Fibroblast of upper back skin (primary cell): Measurements from ENCODE around the gene CEP152.

Experiments used
- DNase-seq: peaks from one replicate; pipeline ENCODE4 v3.0.0-alpha.2; 2013

The CEP152 gene

DNA sequence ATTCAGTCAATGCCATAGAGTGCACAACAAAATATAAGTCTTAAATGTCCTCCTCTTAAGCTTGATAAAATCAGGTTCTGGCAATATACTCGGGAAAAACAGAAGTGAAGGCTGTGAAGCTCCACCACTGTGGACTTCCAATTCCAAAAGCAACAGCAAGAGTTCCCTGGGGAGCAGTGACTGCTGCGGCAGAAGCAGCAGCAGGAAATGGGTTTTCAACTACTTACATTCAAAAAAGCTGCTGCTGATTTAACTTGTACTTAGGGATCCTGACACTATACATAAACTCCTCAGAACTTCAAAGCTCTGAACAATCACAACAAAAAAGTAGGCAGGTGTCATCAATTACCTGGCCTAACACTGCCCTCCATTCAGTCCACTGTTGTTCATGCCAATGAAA lies 4.7 kb downstream of the CEP152 start:
- DNase-seq: peak; percentile 48

DNA sequence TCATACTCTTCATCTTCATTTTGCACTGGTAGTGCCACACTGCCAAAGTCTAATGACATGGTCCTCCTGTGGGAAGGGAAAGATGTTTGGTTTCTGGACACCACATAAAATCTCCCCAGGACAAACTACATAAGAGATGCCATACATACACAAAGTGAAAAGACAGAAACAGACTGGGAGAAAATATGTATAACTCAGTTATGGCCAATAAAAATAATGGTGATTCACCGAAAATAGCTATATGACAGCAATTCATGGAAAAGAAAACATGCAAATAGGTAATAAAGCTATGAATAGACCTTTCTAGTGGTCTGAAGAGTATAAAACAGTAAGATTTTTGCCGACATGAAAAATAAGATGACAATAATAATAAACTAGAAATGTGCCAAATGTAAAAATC lies 5.3 kb downstream of the CEP152 start:
- no peak for DNase-seq

DNA sequence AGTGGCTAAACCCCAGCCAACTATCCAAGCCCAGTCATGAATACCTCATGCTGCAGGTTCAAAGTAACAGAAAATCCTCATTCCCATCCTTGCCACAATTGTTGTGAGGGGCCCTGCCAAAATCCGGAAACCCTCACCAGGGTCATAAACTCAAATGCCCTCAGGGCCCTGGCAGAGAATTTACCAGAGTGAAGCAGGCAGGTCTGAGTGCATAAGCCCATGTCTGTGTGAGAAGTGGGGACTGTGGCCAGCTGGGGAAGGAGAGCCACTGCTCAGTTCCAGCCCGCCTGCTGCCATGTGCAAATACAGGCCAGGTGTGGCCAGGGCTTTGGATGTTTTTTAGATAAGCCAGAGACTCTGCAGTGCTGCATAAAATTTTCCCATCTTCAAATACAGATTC lies 7.0 kb downstream of the CEP152 start:
- DNase-seq: no peak

DNA sequence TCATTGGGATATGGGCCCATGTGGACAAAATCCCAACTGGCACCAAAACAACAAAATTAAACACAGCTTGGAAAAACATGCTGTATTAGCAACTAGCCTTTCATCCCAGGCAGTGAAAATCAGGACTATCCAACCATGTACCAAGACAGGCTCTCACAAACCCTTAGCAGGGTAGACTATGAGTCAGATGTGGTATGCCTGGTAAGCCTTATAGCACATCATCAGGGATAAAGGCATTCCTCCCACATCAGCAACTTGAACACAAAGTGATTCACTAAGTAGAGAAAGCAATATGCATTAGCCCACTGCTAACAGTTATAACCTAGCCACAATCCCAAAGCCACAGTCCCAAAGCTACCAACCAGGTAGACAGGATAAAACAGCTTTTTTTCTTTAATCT lies 8.0 kb downstream of the CEP152 start:
- peak; percentile 93 for DNase-seq

DNA sequence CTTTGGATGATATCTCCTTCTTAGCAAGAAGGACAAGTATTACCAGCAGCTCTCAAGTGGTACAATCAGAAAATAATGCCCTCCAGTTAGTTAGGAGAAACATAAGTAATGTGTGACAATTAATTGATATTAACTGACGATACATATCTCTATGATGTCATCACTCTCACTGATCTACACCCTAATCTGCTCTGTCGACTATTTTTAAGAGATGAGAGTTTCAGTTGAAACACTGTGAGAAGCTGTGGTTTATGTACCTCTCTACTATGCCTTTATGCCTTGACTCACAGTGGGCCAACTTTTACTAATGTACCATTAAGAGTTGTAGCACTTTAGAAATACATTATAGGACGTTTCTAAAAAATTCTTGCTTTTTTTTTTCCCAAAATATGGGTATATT lies 8.6 kb downstream of the CEP152 start:
- DNase-seq: no peak

DNA sequence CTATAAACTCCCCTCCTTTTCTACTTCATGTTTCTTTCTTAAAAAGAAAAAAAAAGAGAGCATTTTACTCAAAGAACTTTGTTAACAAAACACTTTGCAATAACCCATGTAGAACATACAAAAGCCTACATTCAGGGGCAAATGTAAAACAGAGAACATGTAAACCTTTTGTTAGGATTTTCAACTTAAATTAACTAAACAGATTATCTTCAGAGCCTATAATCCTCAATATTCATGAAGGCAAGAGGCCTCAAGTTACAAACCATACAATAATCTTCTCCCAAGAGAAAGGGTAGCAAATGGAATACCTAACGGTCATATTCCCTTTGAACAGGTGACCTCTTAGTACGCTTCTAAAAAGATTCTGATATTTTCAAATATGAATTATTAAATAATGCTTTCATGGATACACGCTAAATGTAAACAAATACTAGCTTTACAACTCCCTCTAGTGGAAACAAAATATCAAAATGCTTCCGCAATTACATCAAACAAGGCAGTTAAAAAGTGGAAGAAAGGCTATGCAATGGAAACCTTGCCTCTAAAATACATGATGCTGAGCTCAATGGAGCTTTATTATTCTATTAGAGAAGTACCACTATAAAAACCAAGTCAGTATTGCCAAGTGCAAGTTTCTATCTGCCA lies 9.9 kb downstream of the CEP152 start:
- peak; percentile 53 for DNase-seq

DNA sequence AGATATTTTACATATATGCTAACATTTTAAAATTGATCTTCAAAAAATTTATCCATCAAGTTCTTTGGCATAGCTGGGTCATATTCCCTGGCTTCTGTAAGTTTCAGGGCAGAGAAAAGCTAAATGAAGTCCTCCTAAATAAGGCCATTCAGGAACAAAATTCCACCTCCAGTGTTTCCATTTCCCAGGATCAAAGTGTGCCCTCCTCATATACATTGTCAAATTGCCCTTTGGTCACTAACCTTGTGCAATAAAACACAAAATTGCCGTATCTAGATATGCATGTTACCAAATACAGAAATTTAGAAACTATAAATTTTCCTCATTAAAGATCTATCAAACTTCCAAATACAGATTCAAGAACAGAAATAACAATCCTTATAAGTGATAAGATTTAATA lies 10.6 kb downstream of the CEP152 start:
- no peak for DNase-seq

DNA sequence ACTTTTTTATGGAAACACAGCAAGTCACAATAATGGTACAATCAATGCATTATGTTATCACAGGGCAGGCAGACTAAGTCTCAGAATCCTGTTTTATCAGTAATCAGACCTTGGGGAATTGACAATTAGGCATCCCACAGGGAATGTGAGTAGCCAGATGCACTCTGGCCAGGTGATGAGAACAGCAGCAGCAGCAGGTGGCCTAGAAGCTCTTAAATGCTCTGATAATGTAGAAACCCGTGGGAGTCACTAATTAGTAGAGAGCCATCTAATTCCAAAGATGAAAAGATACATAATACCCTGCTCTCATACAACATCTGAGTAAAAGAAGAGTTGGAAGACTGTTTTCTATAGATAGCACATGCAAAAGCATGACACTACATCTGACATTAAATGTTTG lies 12.6 kb downstream of the CEP152 start:
- DNase-seq: no peak

DNA sequence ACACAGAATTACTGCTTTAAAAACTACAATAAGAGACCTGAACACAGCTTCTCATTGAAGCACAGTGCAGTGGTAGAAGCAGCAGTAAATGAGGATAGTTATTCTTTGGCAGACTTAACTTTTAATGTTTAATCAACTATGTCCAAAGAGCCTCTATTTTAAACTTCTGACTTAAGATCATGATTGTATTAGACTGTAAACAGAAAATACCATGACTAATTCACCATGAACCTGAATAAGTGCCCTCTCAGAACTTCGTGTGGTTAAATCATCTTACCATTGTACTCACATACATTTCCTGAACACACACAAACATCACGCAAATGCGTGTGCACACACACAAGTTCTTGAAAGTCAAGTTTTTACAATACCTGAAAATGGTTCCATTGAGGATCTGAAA lies 13.9 kb downstream of the CEP152 start:
- DNase-seq: no peak

DNA sequence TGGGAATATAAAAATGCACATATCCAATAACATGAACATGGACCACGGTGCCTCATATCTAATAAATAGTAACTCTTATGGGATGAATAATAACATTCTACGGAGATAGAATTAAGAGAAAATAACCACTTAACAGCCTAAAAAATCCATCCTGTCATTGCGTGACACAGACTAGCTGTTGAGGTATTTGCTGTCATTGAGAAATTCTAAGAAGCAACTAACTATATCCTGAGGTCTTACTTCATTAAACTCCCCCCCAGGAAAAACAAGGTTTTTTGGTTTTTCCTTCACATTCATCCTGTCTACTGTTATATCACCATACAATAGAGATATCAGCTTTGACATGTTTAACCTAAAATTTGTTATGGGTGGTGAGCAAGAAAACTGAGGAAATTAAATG lies 14.3 kb downstream of the CEP152 start:
- DNase-seq: no peak

DNA sequence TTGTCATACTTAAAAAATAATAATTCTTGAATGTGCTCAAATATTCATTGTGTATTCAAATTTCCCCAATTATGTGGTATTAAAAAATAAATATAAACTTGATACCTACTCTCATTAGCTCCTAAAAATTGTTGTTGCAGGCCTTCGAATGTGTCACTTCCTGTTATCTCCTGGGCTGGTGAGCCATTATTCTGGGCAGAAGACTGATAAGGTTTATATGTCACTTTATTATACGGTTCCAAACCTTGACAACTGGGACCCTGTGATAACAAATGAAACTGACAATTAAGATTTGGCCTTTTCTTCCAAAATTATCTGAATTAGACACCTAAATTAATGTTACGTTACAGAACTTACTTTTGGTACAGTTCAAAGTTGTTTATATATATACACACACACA lies 15.0 kb downstream of the CEP152 start:
- no peak for DNase-seq

DNA sequence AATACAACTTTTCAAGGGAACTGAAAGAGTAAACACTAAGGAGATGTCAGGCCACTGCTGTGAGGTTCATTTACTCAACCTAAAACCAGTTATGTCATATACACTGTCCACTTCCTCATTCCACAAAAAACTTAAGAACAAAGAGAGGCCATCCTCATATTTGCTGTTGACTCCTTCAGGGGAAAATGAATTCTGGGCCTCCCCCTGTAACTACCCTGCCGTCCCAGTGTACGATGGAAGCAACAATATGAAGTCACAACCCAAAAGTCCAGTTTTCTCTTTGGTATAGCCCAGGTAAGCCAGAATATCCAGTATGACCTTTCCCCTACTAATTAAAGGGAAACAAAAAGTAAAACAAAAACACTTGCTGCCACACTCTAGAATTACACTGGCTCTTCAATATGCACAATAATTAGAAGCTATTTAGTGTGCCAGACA lies 16.2 kb downstream of the CEP152 start:
- peak; percentile 18 for DNase-seq

DNA sequence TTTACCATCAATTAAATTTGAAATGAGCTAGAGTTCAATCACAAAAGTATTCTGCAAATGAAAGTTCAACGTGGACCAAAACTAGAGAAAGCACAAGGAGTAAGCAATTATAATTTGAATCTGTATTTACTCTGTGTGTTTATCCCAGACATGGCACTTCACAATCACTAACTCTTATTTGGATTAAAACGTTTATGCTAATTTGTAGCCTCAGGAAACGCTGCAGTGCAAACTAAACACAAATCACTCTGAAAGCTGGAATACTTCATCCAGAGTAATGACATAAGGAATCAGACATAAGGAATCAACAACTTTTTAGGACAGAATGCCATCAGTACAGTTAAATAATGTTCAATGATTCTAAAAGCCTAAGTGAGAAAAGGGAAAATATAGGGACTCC lies 18.5 kb downstream of the CEP152 start:
- no peak for DNase-seq

DNA sequence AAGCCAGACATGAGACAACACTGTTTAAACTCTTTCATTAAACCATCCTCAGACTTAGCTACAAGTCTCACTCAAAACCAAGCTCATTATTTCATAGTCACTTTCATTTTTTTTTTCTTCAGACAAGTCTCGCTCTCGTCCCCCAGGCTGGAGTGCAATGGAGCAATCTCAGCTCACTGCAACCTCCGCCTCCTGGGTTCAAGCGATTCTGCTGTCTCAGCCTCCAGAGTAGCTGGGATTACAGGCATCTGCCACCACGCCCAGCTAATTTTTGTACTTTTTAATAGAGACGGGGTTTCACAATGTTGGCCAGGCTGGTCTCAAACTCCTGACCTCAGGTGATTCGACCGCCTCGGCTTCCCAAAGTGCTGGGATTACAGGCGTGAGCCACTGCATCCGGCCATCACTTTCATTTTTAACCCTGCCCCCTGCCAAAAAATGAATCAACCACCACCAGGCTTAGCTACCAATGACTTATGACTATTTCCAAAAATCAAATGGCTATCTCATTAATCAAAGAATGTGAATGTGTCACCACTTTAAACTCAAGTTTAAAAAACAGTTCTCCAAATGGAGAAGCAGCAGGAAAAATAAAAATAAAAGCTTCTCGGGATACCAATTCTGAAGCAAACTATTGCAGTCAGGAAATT lies 20.3 kb downstream of the CEP152 start:
- peak; percentile 20 for DNase-seq

DNA sequence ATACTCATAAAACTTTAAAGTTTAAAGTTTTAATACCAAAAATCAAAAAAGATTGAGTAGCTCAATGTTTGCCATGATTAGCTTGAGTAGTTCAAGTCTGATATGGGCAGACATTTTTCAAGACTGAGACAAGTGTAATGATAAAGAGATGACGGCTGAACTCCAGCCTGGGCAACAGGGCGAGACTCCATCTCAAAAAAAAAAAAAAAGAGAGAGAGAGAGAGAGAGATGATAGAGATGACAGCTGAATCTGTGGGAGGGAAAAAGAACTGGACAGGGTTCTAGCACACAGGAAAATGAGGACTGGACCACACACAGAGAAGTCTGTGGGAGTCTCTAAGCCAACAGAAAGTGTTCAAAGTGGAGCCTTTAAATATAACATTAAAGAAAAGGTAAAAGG lies 25.2 kb downstream of the CEP152 start:
- DNase-seq: no peak

DNA sequence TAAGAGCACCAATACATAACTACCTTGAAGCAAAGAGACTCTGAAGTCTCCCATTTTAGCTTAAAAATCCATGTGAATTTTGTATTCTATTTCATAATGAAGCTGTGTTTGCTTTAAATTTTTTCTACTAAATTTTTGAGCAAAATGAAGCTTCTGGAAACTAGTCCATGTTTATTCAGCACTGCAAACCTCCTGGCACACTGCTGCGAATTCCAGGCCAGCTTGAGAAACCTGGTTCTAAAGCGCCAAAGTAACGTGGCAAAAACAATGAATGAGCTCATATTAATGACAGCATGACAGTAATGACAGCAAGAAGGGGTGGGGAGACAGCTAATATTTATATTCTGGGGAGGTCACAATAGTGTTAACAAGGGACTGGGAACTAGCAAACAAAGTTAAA lies 25.7 kb downstream of the CEP152 start:
- DNase-seq: no peak

DNA sequence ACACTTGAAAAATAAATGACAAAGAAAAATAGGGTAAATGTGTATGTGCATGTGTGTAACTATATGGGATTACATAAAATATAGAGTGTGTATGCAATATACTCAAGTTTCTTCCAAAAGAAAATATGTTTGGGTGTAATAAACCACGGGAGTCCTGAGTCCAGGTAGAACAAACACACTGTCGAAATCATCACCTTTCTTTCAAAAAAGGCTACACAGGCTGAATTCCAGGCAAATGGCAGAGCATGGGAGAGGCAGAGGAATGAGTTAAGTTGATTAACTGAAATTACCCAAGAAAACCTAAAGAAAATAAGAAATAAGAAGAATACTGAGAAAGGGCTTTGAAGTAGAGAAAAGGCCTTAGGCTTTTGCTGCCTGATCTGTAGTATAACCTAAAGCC lies 26.1 kb downstream of the CEP152 start:
- no peak for DNase-seq

DNA sequence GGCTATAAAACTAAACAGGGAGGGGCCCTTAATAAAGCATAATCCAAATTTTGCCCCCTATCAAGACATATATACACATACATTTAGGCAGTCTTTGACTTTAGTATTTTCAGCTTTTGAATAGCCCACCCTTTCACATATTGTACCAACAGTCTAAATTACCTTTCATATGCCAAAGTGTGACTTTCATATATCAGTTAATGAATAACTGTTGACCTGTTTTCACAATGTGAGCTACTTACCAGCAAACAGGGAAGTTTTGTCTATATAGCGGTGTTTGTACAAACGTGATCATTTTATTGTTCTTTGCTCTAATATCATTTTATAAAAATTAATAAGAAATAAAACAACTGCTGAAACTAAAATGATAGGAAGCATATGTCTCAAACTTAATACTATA lies 28.0 kb downstream of the CEP152 start:
- DNase-seq: no peak

DNA sequence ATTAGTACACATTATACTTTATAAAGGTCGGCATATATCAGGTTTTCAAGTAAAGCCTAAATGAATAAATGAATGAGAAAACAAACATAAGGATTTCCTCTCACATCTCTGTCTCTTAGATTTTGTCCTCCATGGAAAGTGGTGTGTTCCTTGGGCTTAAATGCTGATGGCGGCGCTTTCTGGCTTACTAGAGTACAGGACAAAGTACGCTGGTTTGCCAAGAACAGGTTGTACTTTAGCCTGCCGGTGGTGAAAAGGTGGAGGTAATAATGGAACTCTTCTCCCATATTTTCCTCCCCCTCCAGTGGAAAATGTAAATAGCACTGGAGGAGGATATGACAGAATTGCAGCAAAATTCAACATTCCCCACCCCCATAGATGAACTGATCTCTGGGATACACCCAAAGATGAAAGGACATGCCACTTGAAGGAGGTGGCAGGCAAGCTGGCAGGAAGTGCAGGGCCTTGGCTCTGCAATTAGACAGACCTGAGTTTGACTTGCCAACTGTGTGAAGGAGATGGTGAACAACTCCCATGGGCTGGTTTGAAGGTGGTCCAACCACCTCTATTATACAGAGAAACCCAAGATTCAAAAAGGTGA lies 29.3 kb downstream of the CEP152 start:
- no peak for DNase-seq

DNA sequence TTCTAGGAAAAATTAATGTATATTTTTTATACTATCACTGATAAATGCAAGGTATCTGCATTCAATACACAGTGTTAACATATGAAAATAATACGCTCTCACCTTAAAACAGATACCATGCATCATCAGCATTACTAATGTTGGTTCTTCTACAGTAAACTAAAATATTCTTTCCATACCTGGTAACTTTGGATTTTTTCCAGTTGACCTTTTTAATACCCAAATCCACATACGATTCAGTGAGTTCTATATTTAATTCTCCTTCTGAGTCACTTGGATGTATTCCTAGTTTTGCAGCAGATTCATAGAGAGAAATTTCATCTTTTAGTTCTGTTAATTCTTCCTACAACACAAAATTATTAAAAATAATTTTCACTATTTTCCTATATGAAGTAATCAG lies 29.9 kb downstream of the CEP152 start:
- DNase-seq: peak; percentile 51

DNA sequence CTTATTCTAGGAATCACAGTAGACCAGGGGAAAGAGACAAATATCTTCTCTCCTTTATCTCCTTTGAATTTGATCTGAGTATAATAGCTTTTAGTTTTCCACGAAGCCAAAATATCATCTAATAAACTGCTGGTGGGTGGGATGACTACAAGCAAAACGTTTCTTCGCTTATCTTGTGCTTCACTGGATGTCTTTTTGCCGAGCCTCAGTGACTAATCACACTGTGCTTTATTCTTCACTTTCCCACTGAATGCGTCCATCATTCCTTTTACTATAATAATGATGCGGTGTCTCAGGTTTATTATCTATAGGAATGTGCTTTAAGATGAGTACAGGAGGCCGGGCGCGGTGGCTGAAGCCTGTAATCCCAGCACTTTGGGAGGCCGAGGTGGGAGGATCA lies 32.5 kb downstream of the CEP152 start:
- no peak for DNase-seq

DNA sequence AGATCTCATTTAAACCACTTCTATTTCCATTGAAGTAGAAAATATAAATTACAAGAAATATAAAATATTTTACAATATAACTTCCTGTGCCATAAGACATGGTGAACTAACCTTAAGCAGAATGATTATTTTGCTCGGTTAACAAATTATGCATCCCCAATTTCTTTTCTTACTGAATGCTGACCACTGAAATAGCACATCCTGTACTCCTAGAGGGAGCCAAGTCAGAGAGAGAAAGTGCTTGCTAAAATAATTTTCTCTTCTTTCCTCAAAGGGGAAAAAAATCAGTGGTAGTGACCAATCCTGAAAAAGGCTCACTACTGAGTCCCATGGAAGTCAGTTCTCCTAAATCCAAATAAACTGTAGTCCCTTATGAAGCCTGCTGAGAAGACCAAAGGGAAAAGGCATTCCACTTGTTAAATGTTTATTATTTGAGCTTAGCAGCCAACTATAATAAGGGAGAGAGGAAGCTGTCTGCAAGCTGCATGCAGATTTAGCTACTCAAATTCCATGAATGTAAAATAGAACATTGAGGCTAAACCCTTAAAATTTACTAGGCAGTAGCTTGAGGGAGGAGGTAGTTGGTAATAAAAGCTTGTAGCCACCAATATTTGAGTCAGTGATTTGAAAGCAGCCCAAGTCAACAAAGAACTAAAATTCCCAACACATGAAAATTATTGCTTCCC lies 33.1 kb downstream of the CEP152 start:
- no peak for DNase-seq

DNA sequence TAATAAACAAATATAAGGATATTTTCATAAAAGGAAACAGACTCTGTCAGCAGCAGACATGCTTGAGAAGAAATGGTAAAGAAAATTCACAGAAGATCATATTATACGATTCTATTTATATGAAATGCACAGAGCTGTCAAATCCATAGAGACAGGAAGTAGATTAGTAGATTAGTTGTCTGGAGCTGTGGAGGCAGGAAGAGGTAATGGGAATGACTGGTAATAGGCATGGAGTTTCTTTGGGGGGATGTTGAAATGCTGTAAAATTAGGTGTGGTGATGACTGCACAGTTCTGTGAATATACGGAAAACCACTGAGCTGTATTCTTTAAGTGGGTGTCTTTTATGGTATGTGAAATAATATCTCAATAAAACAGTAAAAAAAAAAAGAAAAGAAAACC lies 35.3 kb downstream of the CEP152 start:
- DNase-seq: no peak

DNA sequence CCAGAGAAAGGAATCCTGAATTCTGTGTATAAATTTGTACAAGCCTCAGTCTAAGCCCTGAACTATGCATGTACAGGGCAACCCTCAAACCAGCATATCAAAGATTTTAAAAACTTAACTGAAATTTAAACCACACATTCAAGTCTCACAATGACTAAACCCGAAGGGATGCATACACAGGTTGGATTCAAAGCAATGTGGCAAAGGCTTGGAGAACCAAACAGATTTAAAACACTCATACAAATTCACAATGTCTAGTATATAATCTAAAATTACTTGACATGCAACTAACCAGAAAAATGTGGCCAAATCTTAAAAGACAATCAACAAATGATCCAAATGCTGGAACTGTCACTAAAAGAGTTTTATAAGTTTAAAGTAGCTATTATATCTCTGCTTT lies 36.4 kb downstream of the CEP152 start:
- peak; percentile 26 for DNase-seq
